ENCODE results near the gene ASCC3.

Gene ASCC3

DNA sequence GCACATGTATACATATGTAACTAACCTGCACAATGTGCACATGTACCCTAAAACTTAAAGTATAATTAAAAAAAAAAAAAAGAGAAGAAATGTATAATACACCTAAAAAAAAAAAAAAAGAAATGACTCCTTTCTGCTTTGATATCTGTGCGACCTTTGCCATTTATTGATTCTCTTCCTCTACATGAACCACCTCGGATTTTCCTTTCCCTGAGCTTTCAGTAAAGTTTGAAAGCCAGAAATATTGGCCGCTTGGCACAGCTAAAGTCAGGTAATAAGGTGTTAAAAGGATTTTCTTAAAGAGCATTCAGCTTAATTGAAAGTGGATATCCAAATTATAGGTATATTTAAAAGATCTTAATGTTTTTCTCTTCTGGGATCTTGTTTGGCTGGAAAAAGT is 12.6 kb upstream of the ASCC3 start:
- H3K27ac ChIP-seq = no peak overlapping the region
- TF ChIP-seq, protein P1, sequence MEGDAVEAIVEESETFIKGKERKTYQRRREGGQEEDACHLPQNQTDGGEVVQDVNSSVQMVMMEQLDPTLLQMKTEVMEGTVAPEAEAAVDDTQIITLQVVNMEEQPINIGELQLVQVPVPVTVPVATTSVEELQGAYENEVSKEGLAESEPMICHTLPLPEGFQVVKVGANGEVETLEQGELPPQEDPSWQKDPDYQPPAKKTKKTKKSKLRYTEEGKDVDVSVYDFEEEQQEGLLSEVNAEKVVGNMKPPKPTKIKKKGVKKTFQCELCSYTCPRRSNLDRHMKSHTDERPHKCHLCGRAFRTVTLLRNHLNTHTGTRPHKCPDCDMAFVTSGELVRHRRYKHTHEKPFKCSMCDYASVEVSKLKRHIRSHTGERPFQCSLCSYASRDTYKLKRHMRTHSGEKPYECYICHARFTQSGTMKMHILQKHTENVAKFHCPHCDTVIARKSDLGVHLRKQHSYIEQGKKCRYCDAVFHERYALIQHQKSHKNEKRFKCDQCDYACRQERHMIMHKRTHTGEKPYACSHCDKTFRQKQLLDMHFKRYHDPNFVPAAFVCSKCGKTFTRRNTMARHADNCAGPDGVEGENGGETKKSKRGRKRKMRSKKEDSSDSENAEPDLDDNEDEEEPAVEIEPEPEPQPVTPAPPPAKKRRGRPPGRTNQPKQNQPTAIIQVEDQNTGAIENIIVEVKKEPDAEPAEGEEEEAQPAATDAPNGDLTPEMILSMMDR (conservative IDR thresholded peaks at IDR 0.05) = no peak

- H3K27ac ChIP-seq = peak overlapping the region; percentile 66
- TF ChIP-seq, protein P1 (conservative IDR thresholded peaks at IDR 0.05) = no peak
Observed at GRCh38 chr6:100892693-100893092, 11.6 kb upstream of the ASCC3 start.

- H3K27ac ChIP-seq = peak overlapping the region; percentile 66
- TF ChIP-seq, protein P1 (conservative IDR thresholded peaks at IDR 0.05) = no peak
Observed at GRCh38 chr6:100892116-100892515, 11.0 kb upstream of the ASCC3 start.

DNA sequence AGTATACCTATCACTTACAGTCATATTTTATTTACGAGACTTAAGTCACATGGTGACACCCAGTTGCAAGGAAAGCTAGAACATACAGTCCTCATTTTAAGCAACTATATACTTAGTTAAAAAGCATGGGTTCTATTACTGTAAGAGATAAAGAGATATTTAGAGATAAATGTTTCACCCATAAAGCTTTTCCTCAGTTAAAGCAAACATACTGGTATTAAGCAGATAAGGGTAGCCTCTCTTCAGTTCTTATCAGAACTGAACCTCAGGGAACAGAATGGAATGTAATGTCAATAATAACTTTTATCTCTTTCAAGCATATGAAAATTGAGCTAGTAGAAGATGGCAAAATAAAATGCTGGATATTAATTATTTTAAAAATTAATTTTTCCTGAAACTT is 9.9 kb upstream of the ASCC3 start:
- TF ChIP-seq, protein P1 (conservative IDR thresholded peaks at IDR 0.05) = no peak
- peak overlapping the region; percentile 66 for H3K27ac ChIP-seq

GRCh38 chr6:100890646-100891045 is 9.5 kb upstream of the ASCC3 start:
- H3K27ac ChIP-seq = peak overlapping the region; percentile 66

- H3K27ac ChIP-seq = no peak overlapping the region; the same call in 1 of the 2 replicates
- TF ChIP-seq, protein P1 (conservative IDR thresholded peaks at IDR 0.05) = no peak
Observed at GRCh38 chr6:100889351-100889750, 8.2 kb upstream of the ASCC3 start.

- H3K27ac ChIP-seq = no peak overlapping the region
- TF ChIP-seq, protein P1 (conservative IDR thresholded peaks at IDR 0.05) = no peak
Observed at GRCh38 chr6:100886076-100886475, 4.9 kb upstream of the ASCC3 start.

- no peak overlapping the region for H3K27ac ChIP-seq
- TF ChIP-seq, protein P1 (conservative IDR thresholded peaks at IDR 0.05) = no peak
Observed at GRCh38 chr6:100883347-100883746, 2.2 kb upstream of the ASCC3 start.
